ENCODE measurements around the gene C22orf42.

GRCh38 chr22:32103658-32104315 is 55.3 kb downstream of the C22orf42 start:
- TF ChIP-seq CTCF (IDR thresholded peaks at IDR 0.05; ENCODE audit: insufficient read depth, low read length) = no peak
- TF ChIP-seq GABPA (IDR thresholded peaks at IDR 0.05; ENCODE audit: low read depth) = no peak
- TF ChIP-seq POLR2AphosphoS5 (IDR thresholded peaks at IDR 0.05; ENCODE audit: low read depth) = no peak
- no peak for TF ChIP-seq REST (IDR thresholded peaks at IDR 0.05; ENCODE audit: insufficient replicate concordance, low read depth)
